HG02642 (cell line): ENCODE data around the gene ADNP.

Source experiments
- ATAC-seq: cut with Tn5 transposase; IDR thresholded peaks from one replicate; pipeline ENCODE4 v1.9.1; 2021; ENCODE audit warnings: mild to moderate bottlenecking; ENCODE audit not compliant: unreplicated experiment, poor library complexity

The ADNP gene

DNA sequence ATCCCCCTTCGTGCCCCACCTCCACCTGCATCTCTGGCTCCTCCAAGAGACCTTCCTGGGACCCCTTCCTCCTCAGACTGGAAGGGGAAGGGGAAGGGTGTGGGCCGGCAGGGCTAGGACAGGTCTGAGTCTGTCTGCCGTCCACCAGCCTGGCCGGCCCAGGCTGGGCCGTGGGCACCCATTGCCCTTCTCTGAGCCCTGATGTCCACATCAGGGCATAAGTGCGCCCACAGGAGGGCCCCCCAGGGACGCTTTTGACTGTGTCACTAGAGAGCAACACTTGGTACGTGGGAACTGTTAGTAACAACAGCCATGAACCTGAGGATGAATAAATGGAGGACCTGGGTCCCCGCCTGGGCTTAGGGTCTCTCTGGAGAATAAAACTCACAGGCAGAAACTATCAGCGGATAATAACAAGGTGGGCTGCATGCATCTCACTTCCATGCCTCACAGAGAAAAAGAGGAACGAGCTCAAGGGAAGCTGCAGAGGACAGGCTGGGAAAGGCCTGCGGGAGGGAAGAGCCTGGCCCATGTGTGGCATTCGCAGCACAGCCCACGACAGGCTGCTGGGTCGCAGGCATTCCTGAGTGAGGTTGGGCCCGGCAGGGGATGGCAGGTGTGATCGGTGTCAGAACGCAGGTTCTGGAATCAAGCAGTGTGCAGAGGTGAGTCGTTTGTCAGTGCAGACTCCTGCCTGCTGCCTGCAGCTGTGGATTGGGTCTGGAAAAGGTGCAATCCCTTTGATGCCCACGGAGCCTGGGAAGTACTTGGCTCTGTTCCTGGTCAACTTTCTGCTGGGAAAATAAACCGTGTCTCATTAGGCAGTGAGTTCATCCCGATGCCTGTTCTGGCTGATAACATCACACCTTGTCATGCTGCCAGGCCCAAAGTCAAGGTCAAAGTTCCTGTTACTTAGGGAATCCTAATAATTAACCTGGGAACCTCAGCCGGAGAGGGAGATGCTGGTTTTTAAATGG lies 75.5 kb downstream of the ADNP start:
- no peak for ATAC-seq

GRCh38 chr20:50854506-50855249 lies 76.6 kb downstream of the ADNP start:
- no peak for ATAC-seq

- no peak for ATAC-seq
Observed at GRCh38 chr20:50852085-50852484, 79.2 kb downstream of the ADNP start.

- ATAC-seq: no peak
Observed at GRCh38 chr20:50850721-50851286, 80.4 kb downstream of the ADNP start.

- ATAC-seq: peak; percentile 28
Observed at GRCh38 chr20:50848846-50849673, 82.2 kb downstream of the ADNP start.

GRCh38 chr20:50848341-50848808 lies 82.9 kb downstream of the ADNP start:
- no peak for ATAC-seq

DNA sequence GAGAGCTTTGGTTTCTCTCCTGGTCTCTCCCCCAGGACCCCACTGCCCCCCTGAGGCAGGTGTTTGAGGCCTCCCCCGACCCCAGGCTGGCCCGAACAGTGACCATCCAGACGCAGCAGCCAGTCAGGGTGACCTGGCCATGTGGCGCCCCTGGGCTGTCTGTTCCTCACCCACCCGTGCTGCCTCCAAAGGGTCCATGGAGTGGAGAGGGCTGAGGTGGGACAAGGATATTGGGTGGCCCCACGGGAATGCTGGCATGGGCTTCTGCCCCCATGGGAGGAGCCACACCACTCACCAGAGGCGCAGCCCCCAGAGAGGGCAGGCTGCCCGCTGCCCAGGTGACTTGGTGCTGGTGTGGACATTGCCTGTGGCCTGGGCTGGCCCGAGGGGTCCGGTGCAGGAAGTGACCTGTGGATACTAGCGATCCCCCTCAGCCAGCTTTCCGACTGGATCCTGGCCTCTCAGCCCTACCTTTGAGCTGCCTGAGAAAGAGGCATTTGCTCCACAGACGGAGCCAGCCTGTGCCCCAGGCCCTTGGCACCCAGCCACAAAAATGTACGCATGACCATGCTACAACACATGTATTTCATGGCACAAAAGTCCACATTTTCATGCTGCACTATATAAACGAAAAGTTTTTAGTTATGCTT lies 85.5 kb downstream of the ADNP start:
- no peak for ATAC-seq

DNA sequence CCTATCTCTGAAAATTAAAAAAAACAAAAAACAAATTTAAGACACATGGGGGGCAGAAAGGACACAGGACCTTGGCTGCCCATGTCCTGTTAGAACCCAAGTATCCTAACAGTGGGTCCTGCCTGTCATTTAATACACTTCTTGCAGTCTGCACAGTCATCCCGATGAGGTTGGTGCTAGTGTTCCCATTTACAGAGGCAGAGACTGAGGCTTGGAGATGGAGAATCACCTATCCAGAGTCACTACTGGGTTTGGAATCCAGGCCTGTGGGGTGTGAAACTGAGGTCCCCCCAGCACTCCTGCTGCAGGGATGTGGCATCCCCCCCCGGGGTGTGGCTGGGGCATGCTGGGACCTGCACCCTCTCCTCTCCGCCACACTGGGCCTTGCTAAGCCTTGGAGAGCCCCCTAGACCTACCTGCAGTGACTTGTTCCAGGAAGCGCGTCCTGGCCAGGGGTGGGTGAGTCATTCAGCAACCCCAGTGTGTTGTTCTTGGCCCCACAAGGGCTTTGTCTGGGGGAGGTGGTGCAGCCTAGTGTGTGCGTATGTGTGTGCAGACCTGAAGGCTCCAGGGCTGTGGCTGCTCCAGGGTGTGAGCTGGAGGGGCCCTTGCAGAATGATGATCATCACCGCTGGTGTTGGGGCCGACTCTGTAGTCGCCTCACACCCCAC lies 86.7 kb downstream of the ADNP start:
- peak; percentile 87 for ATAC-seq

DNA sequence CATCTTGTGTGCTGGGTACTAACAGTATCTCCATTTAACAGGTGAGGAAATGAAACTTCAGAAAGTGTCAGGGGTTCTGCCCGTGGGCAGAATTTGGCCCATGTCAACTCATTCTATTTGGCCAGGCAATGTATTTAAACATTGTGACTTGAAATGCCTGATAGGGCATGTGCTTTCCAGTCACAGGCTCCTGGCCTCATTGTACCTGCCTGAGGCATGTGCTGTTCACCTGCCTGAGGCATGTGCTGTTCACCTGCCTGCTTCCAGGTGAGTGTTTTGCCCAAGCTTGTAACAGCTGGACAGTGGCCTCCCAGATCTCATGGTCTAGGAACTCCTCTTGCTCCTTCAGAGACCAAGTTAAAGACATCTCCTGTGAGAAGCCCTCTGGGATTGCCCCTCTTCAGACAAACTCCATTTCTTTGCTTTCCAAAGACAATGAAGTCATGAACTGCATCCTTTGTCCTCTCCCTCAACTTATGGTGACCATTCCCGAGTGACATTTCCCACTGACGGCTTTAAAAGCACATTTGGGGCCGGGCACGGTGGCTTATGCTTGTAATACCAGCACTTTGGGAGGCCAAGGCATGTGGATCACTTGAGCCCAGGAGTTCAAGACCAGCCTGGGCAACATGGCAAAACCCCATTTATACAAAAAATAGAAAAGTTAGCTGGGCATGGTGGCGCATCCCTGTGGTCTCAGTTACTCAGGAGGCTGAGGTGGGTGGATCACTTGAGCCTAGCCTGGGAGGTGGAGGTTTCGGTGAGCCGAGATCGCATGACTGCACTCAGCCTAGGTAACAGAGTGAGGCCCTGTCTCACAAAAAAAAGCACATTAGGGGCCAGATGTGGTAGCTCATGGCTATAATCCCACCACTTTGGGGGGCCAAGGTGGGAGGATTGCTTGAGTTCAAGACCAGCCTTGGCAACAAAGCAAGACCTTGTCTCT lies 87.6 kb downstream of the ADNP start:
- ATAC-seq: no peak

GRCh38 chr20:50842821-50843220 lies 88.4 kb downstream of the ADNP start:
- no peak for ATAC-seq
